ENCODE results near the gene EHMT1. TPM values are rescaled to one million over a fixed set of nuclear protein-coding genes. Genes with fewer than 3 reads are reported as not detected.
"Not testable (repeated sequence)": the region's sequence is repeated elsewhere in the genome, so short reads cannot be mapped to it uniquely, and the experiment has no call there.

EHMT1 gene
- total RNA-seq, 1 experiment from 2014 or later = 46.0 TPM

DNA sequence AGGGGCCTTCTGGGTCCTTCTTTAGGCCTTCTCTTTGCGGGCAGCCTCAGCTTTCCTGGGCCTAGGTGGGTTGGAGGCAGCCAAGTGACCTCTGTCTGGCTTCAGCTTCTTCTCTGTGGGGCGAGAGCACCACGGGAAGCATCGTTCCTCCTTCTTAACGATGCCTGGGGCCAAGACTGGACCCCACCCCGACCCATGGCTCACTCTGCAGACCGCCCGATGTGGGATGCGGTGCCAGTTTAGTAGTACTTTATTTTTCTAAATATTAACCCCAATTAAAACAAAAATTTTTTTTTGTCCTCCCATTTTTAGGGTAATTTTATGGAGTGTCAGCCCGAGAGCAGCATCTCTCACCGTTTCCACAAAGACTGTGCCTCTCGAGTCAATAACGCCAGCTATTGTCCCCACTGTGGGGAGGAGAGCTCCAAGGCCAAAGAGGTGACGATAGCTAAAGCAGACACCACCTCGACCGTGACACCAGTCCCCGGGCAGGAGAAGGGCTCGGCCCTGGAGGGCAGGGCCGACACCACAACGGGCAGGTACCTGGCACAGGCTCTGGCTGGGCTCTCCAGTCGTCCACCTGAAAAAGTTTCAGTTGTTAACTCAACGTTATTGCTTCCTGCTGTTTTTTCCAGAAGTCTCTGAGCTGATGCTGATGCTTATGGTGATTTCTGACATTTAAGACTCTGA, 157.6 kb downstream of the EHMT1 start:
- in situ Hi-C loops (cut with HindIII; ENCODE audit: low pct_unique_long_range_greater_than_20kb, low sequenced_read_pairs) = no loop called here
- DNase-seq (ENCODE audit: low read depth) = no peak

- DNase-seq (ENCODE audit: low read depth) = no peak
- in situ Hi-C loops (cut with HindIII; ENCODE audit: low pct_unique_long_range_greater_than_20kb, low sequenced_read_pairs) = no loop called here
Observed at GRCh38 chr9:137777761-137778160, 159.0 kb downstream of the EHMT1 start.

- in situ Hi-C loops (cut with HindIII; ENCODE audit: low pct_unique_long_range_greater_than_20kb, low sequenced_read_pairs) = no loop called here
- DNase-seq (ENCODE audit: low read depth) = no peak
Observed at GRCh38 chr9:137778336-137778735, 159.5 kb downstream of the EHMT1 start.

DNA sequence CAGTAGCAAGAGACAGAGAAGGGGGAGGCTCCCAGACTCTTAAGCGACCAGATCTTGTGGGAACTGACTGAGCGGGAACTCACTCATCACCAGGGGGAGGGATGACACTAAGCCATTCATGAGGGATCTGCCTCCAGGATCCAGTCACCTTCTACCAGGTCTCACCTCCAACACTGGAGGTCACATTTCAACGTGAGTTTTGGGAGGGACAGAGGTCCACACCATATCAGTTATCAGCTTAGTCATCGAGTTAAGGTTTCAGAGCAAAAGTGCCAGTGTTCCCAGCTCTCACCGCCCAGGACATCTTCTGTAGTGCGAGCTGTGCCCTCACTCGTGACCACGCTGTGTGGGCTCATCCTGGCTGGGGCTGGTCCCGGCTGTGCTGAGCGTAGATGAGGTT, 160.1 kb downstream of the EHMT1 start:
- no peak for DNase-seq (ENCODE audit: low read depth)
- in situ Hi-C loops (cut with HindIII; ENCODE audit: low pct_unique_long_range_greater_than_20kb, low sequenced_read_pairs) = no loop called here

DNA sequence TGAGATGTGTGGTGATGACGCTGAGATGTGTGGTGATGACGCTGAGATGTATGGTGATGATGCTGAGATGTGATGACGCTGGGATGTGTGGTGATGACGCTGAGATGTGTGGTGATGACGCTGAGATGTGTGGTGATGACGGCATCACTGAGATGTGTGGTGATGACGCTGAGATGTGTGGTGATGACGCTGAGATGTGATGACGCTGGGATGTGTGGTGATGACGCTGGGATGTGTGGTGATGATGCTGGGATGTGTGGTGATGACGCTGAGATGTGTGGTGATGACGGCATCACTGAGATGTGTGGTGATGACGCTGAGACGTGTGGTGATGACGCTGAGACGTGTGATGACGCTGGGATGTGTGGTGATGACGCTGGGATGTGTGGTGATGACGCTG, 161.2 kb downstream of the EHMT1 start:
- DNase-seq (ENCODE audit: low read depth); in situ Hi-C loops (cut with HindIII; ENCODE audit: low pct_unique_long_range_greater_than_20kb, low sequenced_read_pairs): not testable (repeated sequence)

- DNase-seq (ENCODE audit: low read depth) = no peak
- in situ Hi-C loops (cut with HindIII; ENCODE audit: low pct_unique_long_range_greater_than_20kb, low sequenced_read_pairs) = no loop called here
Observed at GRCh38 chr9:137781906-137782585, 163.2 kb downstream of the EHMT1 start.

DNA sequence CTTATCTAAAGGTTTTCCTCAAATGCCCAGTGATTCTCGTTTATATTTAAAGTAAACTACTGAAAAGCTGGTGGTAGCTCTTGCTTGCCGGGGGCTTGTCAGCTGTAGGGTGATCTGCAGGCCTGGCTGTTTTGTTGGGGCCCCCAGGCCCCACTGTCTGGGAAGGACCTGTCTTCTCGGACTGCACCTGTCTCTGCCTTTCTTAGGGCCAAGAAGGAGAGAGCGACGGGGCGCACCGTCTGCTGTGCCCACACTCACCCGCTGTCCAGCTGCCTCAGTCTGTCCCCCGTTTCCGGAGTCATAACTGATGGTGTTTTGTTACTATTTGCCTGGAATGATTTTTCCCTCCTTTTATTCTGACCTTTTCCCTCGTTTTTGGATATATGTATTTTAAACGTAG, 164.7 kb downstream of the EHMT1 start:
- in situ Hi-C loops (cut with HindIII; ENCODE audit: low pct_unique_long_range_greater_than_20kb, low sequenced_read_pairs) = no loop called here
- no peak for DNase-seq (ENCODE audit: low read depth)

DNA sequence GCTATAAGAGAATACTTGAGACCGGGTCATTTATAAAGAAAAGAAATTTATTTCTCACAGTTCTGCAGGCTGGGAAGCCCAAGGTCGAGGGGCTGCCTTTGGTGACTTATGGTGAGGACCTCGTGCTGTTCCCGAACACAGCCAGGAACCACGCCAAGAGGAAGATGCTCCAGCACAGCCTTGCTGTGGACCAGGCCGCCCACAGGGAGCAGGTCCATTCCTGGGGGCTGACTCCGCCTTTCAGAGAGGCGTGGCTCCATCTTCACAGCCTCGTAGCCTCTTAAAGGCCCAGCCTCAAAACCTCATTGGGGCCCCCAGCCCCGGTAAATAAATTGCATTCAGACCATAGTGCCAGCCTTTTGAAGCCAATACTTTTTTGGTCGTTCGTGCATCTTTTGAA, 165.2 kb downstream of the EHMT1 start:
- in situ Hi-C loops (cut with HindIII; ENCODE audit: low pct_unique_long_range_greater_than_20kb, low sequenced_read_pairs) = no loop called here
- DNase-seq (ENCODE audit: low read depth) = no peak

DNA sequence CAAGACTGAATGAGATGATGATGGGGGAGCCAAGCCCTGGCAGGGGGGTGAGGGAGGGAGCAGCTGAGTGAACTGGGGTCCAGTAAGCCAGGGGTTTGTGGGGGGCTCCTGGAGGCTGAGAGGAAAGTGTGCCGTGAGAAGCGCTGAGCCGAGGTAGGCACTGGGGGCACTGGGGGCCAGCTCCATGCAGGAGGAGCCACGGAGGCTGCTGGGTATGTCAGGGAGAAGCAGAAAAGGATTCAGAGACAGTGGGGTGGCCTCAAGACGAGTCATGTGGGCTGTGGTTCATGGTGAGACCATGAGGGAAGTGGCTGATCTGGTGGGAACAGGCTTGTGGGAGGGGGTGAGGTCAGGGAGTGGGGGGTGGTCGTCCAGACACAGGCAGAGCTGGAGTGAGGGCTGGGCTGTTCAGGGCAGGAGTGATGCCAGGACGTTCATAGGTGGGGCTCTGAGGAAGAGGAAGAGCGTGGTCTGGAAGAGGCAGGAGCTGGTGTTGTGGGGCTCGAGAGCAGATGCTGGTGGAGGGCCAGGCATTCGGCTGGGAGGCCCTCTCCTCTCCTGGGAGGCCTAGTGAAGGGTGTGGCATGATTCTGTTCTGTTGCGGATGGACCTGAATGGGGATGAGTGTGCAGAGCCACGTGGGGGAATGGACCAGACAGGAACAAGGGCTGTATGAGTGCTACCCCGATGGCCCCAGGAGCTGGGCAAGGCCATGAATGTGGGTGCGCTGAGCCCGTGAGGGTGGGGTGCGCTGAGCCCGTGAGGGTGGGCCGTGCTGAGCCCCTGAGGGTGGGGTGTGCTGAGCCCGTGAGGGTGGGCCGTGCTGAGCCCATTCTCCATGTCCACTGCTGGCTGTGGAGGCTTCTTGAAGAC, 166.1 kb downstream of the EHMT1 start:
- DNase-seq (ENCODE audit: low read depth) = no peak
- in situ Hi-C loops (cut with HindIII; ENCODE audit: low pct_unique_long_range_greater_than_20kb, low sequenced_read_pairs) = no loop called here

DNA sequence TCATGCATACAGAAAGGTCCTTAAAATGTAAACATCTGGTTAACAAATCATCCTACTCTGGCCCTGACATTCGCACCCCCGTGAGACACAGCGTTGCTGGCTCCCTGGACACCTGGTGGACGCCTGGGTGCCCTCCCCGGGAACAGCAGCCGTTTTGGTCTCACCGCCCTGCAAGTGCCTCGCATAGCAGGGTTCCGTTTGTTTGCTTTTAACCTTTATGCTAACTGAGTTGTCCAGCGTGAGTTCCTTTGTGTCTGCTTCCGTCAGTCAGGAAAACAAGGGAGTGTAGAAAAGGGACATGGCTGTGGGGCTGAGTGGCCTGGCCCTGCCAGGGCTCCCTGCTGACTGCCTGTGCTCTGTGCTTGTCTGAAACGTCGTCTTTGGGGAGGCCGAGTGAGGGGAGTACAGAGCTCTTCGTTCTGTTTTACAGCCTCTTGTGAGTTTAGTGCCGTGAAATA, 166.9 kb downstream of the EHMT1 start:
- DNase-seq (ENCODE audit: low read depth) = no peak
- in situ Hi-C loops (cut with HindIII; ENCODE audit: low pct_unique_long_range_greater_than_20kb, low sequenced_read_pairs) = no loop called here

- in situ Hi-C loops (cut with HindIII; ENCODE audit: low pct_unique_long_range_greater_than_20kb, low sequenced_read_pairs) = no loop called here
- DNase-seq (ENCODE audit: low read depth) = no peak
Observed at GRCh38 chr9:137786511-137786920, 167.7 kb downstream of the EHMT1 start.

GRCh38 chr9:137787381-137787780, 168.6 kb downstream of the EHMT1 start:
- in situ Hi-C loops (cut with HindIII; ENCODE audit: low pct_unique_long_range_greater_than_20kb, low sequenced_read_pairs) = no loop called here
- no peak for DNase-seq (ENCODE audit: low read depth)

DNA sequence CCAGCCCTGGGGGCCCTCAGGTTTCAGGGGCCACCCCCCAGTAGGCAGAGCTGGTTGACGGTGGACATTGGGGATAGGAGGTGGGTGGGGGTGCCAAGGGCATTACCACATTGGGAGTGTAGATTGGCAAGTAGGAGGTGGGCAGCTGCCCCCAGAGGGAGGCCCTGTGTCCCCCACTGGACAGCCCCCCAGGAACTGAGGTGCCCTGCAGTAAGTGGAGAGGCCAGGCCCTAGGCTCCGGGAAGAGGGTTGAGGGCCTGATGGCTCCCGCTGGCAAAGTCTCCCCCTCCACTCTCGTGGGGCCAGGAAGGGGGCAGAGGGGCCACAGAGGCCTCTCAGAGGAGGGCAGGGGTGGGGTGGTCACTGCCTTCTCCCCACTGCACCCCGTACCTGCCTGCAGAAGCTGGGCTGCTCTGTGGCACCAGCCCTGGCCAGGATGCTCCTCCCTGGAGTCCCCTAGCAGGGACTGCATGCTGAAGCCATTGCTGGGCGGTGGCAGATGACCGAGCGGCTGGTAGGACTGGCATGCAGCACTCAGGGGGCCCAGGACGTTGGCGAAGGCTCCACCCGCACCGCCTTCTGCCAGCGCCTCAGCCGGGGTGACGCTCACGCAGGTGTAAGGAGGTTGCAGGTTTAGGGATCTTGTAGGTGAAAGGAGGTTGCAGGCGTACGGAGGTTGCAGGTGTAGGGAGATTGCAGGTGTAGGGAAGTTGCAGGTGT, 169.1 kb downstream of the EHMT1 start:
- in situ Hi-C loops (cut with HindIII; ENCODE audit: low pct_unique_long_range_greater_than_20kb, low sequenced_read_pairs) = no loop called here
- DNase-seq (ENCODE audit: low read depth) = no peak

GRCh38 chr9:137788561-137789294, 169.9 kb downstream of the EHMT1 start:
- DNase-seq (ENCODE audit: low read depth) = no peak
- in situ Hi-C loops (cut with HindIII; ENCODE audit: low pct_unique_long_range_greater_than_20kb, low sequenced_read_pairs) = no loop called here

GRCh38 chr9:137789295-137789895, 170.6 kb downstream of the EHMT1 start:
- in situ Hi-C loops (cut with HindIII; ENCODE audit: low pct_unique_long_range_greater_than_20kb, low sequenced_read_pairs) = no loop called here
- no peak for DNase-seq (ENCODE audit: low read depth)

- in situ Hi-C loops (cut with HindIII; ENCODE audit: low pct_unique_long_range_greater_than_20kb, low sequenced_read_pairs) = no loop called here
- no peak for DNase-seq (ENCODE audit: low read depth)
Observed at GRCh38 chr9:137791947-137792346, 173.1 kb downstream of the EHMT1 start.

DNA sequence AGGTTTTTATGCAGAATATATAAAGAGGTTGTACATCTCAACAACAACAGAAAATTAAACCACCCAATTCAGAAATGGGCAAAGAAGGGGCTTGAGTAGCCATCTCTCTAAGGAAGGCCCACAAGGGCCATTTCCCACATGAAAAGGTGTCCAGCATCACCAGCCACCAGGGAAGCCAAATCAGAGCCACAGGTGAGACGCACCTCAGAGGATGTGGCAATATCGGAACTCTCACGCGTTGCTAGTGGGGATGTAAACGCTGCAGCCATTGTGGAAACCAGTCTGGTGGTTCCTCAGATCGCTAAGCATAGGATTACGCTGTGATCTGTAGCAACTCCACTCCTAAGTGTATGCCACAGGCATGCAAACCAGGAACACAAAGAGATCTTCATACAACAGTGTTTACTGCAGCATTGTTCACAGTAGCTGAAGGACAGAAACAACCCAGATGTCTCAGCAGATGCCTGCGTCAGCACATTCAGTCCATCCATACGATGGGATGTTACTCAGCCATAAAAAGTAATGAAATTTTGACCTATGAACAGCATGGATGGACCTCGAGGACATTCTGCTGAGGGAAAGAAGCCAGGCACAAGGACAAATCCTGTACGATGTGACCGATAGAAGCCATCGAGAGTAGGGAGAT, 174.5 kb downstream of the EHMT1 start:
- in situ Hi-C loops (cut with HindIII; ENCODE audit: low pct_unique_long_range_greater_than_20kb, low sequenced_read_pairs) = no loop called here
- DNase-seq (ENCODE audit: low read depth) = no peak
